Neural crest cell (in vitro differentiated cells): Measurements from ENCODE around the gene MTAP. TPM values are rescaled to one million over a fixed set of nuclear protein-coding genes. Genes with fewer than 3 reads are reported as not detected.
"Not testable (repeated sequence)": the region's sequence is repeated elsewhere in the genome, so short reads cannot be mapped to it uniquely, and the experiment has no call there.

Experiments
- DNase-seq: peaks from one replicate; pipeline ENCODE4 v3.0.0; 2021; ENCODE audit warnings: low read depth, mixed read lengths, low spot score
- H3K27ac Mint-ChIP-seq: one replicate; pipeline ENCODE4 v1.8.0; 2021; ENCODE audit warnings: mild to moderate bottlenecking, mixed read lengths; ENCODE audit not compliant: unreplicated experiment
- H3K27me3 Mint-ChIP-seq: 2 replicates; pipeline ENCODE4 v1.8.0; 2021; ENCODE audit warnings: low read depth, mild to moderate bottlenecking, mixed read lengths
- H3K36me3 Mint-ChIP-seq: 2 replicates; pipeline ENCODE4 v1.8.0; 2021; ENCODE audit warnings: low read depth, mild to moderate bottlenecking, mixed read lengths
- H3K4me1 Mint-ChIP-seq: 2 replicates; pipeline ENCODE4 v1.8.0; 2021; ENCODE audit warnings: mixed read lengths
- H3K4me3 Mint-ChIP-seq: one replicate; pipeline ENCODE4 v1.8.0; 2021; ENCODE audit warnings: mild to moderate bottlenecking, mixed read lengths
- H3K9me3 Mint-ChIP-seq: 2 replicates; pipeline ENCODE4 v1.8.0; 2021; ENCODE audit warnings: mixed read lengths
- total RNA-seq: library from RNA; stranded (reverse); gene quantifications from 2 replicates; pipeline ENCODE4 v1.2.1, GENCODE V29; 2021
- TF ChIP-seq, protein P1 (sequence below): fragments of 200-600 bp; sonication (generic); conservative IDR thresholded peaks from 2 replicates; pipeline ENCODE4 v1.5.0; 2021; ENCODE audit warnings: antibody characterized with exemption, mild to moderate bottlenecking

MTAP gene
- total RNA-seq, 1 donor from 2014 or later, result 90.1 TPM

DNA sequence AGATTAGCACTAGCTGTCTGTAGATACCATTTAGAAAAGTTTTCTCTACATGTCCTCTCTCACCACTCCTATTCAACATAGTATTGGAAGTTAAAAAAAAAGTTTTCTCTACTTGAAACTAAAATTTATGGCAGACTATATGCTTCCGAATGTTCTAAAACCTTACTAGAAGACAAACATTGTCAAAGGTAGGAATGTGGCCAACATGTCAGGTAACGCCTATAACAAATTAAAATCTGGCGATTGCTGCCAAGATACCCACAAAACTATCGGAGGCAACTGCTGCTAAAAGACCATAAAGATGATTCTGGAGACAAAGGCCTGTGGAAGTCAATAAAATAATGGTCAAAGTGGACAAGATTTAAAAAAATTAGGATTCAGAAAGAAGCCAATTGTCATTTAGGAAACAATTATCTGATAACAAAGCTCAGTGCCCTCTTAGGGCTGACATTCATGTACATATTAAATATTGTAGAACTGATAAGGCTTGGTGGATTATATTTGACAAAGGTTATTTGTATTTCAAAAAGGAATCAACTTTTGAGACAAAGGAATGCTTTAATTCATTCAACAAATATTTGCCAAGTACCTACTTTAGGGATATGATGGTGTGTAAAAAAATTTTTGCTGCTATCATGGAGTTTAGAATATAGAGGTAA lies 139.0 kb downstream of the MTAP start:
- no peak for DNase-seq
- Mint-ChIP-seq H3K4me1 (no peaks in the 10 kb centered on the region), H3K4me3 (no peak overlapping the region), H3K27me3 (no peaks in the 10 kb centered on the region), H3K36me3 (no peaks in the 10 kb centered on the region), H3K27ac (no peak overlapping the region), H3K9me3 (peaks cover 3% of the 10 kb centered on the region)
- TF ChIP-seq, protein P1, sequence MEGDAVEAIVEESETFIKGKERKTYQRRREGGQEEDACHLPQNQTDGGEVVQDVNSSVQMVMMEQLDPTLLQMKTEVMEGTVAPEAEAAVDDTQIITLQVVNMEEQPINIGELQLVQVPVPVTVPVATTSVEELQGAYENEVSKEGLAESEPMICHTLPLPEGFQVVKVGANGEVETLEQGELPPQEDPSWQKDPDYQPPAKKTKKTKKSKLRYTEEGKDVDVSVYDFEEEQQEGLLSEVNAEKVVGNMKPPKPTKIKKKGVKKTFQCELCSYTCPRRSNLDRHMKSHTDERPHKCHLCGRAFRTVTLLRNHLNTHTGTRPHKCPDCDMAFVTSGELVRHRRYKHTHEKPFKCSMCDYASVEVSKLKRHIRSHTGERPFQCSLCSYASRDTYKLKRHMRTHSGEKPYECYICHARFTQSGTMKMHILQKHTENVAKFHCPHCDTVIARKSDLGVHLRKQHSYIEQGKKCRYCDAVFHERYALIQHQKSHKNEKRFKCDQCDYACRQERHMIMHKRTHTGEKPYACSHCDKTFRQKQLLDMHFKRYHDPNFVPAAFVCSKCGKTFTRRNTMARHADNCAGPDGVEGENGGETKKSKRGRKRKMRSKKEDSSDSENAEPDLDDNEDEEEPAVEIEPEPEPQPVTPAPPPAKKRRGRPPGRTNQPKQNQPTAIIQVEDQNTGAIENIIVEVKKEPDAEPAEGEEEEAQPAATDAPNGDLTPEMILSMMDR, result no peak

DNA sequence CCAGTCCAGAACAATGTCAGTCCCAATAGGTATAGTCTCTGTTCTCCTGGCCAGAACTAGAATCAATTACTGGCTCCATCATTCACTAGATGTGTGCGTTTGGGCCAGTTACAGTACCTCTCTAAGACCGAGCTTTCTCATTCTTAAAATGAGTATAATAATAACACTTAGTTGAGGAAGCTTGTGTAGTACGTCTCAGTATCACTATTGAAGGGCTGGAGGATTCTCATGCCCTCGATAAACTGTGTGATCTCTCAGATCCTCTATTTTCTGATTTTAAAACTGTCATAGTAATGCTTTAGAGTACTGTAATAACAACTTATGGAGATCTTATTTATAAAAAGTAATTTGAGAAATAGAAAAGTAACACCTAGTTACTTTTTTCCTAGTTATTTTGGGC lies 141.0 kb downstream of the MTAP start:
- peaks cover 3% of the 10 kb centered on the region for H3K9me3 Mint-ChIP-seq
- no peak for DNase-seq
- H3K4me1 Mint-ChIP-seq, result no peaks in the 10 kb centered on the region
- TF ChIP-seq, protein P1, result no peak
- H3K36me3 Mint-ChIP-seq, result no peaks in the 10 kb centered on the region
- H3K27me3 Mint-ChIP-seq, result peaks cover 2% of the 10 kb centered on the region
- no peak overlapping the region for H3K4me3 Mint-ChIP-seq
- H3K27ac Mint-ChIP-seq, result no peak overlapping the region

DNA sequence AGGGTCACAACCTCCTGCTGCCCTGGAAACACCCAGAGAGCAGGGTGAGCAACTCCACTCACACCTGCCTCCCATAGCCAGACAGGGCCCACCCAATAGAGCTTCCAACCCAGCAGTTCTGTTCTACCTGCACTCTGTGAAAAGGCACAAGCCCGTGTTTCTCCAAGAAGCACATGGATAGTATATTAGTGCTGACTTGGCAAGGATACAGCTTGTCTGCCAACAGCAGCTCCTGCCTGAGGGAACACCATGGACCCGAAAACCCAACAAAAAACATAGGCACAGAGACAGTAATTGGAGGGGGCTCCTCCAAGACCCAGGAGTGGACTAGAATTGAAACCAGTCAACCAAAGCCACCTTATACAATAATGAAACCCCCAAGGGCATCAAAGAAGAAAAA lies 143.2 kb downstream of the MTAP start:
- peaks cover 4% of the 10 kb centered on the region for H3K27me3 Mint-ChIP-seq
- TF ChIP-seq, protein P1, result no peak
- H3K4me1 Mint-ChIP-seq, result no peaks in the 10 kb centered on the region
- peaks cover 3% of the 10 kb centered on the region for H3K9me3 Mint-ChIP-seq
- H3K4me3 Mint-ChIP-seq, result no peak overlapping the region
- H3K27ac Mint-ChIP-seq, result no peak overlapping the region
- DNase-seq, result no peak
- H3K36me3 Mint-ChIP-seq, result no peaks in the 10 kb centered on the region

DNA sequence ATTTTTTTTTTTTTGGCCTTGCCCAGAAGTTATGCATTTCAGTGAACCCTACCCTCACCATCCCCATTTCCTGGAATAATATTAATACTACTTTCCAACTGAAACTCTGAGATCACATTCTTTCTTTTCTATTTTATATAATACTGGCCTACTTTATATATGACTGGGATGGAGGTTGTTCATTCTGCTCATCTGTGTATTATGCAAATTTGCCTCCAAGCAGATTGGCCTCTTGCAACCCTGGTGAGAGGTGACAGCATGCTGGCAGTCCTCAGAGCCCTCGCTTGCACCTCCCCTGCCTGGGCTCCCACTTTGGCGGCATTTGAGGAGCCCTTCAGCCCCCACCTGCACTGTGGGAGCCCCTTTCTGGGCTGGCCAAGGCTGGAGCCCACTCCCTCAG lies 156.4 kb downstream of the MTAP start:
- H3K4me1 Mint-ChIP-seq, result no peaks in the 10 kb centered on the region
- no peak overlapping the region for H3K27ac Mint-ChIP-seq
- no peak for DNase-seq
- no peak overlapping the region for H3K4me3 Mint-ChIP-seq
- H3K9me3 Mint-ChIP-seq, result peaks cover 11% of the 10 kb centered on the region
- peaks cover 46% of the 10 kb centered on the region for H3K27me3 Mint-ChIP-seq
- H3K36me3 Mint-ChIP-seq, result peaks cover 4% of the 10 kb centered on the region
- TF ChIP-seq, protein P1, result no peak

DNA sequence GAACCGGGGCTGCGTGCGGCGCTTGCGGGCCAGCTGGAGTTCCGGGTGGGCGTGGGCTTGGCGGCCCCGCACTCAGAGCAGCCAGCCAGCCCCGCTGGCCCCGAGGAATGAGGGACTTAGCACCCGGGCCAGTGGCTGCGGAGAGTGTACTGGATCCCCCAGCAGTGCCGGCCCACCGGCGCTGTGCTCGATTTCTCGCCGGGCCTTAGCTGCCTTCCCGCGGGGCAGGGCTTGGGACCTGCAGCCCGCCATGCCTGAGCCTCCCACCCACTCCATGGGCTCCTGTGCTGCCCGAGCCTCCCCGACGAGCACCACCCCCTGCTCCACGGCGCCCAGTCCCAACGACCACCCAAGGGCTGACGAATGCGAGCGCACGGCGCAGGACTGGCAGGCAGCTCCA lies 156.8 kb downstream of the MTAP start:
- H3K9me3 Mint-ChIP-seq, result peaks cover 11% of the 10 kb centered on the region
- not testable (repeated sequence) for H3K4me3 Mint-ChIP-seq, DNase-seq, H3K4me1 Mint-ChIP-seq, H3K36me3 Mint-ChIP-seq, H3K27ac Mint-ChIP-seq
- peaks cover 51% of the 10 kb centered on the region for H3K27me3 Mint-ChIP-seq

DNA sequence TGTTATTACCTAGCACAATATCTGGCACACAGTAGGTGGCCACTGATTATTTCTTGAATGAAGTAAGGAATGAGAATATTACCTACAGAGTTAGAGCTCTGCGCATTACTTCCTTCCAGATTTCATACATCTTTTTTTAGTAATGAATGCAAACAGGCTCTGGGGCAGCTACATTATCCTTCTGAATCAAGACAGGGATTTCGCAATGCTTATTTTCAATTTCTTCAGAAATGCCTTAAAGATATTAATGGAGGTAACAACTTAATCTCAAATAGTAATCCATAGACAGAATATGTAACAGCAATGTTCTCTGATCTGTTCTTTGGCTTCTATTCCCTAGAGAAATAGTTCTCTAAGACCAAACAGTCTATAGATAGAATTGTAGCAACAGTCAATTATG lies 159.1 kb downstream of the MTAP start:
- no peak overlapping the region for H3K4me3 Mint-ChIP-seq
- peaks cover 65% of the 10 kb centered on the region for H3K27me3 Mint-ChIP-seq
- TF ChIP-seq, protein P1, result no peak
- peaks cover 8% of the 10 kb centered on the region for H3K4me1 Mint-ChIP-seq
- H3K27ac Mint-ChIP-seq, result no peak overlapping the region
- H3K36me3 Mint-ChIP-seq, result peaks cover 5% of the 10 kb centered on the region
- no peak for DNase-seq
- peaks cover 11% of the 10 kb centered on the region for H3K9me3 Mint-ChIP-seq
